CD4-positive, alpha-beta T cell treated with Interleukin-6 for 4 hours (primary cell): ENCODE results near the gene ARHGAP24.
"Not testable (repeated sequence)": the region's sequence is repeated elsewhere in the genome, so short reads cannot be mapped to it uniquely, and the experiment has no call there.

Source experiments
- DNase-seq: peaks from one replicate; pipeline ENCODE4 v3.0.0-alpha.2; 2020; ENCODE audit warnings: mixed read lengths

The ARHGAP24 gene

DNA sequence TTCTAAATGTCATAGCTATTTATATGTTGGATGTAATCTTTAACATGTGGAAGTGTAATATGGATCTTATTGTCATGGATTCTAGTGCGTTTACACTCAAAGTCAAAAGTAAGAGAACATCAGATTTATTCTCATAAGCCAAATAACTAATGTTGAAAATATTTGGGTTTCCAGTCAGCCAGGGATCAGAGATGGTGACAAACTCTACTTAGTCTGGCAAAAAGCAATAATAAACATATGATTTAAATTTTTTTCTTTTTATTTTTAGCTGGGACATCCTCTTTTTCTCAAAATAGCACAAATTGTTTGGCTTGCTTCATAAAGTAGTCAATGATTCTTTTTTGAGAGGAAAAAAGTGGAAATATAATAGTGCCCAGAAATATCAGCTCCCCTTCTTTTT, 392.3 kb downstream of the ARHGAP24 start:
- no peak for DNase-seq

DNA sequence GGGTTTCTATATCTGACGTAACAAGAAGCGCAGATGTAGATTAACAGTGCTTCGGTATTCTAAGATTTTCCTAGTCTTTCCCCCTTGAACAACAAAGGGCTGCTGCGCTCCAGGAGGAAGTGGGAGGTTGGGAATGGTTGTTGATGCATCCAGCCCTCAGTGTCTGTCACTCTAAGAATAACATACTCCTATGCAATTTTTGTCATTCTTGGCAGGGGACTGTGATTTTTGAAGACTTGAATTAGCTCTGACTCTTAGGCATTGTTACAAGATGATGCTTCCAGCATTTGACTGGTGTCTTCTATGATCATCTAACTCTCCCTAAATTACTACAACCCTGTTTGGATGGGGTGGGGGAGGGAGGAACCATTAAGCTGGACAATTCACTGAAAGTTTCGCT, 394.2 kb downstream of the ARHGAP24 start:
- DNase-seq: no peak

DNA sequence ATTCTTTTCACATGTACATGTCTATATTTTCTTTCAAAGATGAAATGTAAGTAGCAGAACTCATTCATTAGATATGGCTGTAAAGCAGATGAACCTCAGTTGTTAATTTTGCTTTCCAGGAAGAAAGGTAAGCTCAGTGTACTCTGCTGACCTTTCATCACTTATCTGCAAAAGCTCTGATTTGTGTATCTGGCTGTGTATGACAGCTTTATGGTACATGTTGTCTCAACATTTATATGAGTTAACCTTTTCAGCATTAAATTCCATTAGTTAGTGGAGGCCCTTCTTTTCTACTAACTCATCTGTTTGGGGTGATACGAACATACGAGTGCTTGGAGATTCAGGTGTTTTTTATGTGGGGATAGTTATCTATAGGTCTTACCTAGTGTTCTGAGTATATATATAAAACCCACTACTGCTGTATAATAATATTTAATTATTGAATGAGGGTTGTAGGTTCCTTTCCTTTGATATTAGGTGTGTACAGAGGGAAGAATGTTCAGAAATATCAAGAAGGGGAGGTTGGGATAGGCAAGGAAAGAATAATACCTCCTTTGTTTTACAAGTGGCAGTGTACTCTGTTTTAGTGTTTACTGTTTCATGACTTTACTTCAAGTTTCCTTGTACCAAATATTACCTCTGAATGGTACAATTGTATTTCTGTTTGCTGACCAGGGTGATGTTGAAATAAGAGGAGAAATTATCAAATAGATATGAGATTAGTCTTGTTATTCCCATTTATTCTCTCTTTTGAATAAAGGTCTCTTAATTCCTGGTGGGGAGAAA, 395.5 kb downstream of the ARHGAP24 start:
- no peak for DNase-seq

DNA sequence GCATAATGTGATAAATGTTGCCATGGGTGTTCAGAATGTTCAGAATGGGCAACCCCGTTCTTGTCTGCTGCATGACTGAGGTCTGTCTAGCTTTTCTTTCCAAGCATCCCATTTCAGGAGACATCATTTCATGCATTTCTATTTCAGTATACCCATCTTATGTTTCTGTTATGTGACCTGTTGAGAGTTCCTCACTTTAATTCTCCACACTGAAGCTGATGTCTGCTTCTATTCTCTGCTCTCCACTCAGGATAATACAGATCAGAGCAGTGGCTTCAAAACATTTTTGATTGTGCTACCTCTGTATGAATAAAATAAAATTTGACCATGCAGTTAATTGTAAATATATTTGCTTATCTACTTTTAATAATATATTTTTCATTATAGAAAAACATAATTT, 398.6 kb downstream of the ARHGAP24 start:
- DNase-seq: no peak

DNA sequence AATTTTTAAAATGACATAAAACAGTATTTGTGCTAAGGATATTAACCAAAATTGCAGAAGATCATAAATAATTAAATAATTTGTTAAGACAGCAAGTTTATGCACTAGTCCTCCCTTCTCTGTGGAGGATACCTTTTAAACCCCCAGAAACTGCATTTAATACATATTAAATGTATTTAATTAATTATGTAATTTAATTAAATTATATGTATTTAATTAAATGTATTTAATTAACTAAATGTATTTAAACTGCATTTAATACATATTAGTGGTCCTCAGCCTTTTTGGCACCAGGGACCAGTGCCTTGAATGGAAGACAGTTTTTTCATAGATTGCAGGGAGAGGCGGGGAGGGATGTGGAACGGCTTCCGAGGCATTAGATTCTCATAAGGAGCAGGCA, 404.6 kb downstream of the ARHGAP24 start:
- no peak for DNase-seq

DNA sequence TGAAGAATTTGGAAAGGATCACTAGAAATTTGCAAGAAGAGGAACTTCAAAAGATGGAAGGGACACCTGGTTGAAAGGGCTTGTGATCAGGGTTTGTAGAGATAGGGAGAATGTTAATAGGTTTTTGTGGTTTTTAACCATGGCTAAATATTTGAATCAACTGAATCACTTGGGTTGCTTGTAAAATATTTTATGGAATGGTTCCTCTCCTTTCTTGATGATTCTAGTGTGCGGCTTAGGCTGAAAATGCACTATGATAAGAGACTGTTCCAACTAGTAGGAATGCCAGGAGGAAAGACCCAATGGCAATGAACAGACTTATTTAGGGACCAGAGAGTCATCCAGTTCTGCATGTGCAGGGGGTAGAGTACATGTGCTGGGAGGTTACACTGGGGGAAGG, 408.2 kb downstream of the ARHGAP24 start:
- DNase-seq: no peak

DNA sequence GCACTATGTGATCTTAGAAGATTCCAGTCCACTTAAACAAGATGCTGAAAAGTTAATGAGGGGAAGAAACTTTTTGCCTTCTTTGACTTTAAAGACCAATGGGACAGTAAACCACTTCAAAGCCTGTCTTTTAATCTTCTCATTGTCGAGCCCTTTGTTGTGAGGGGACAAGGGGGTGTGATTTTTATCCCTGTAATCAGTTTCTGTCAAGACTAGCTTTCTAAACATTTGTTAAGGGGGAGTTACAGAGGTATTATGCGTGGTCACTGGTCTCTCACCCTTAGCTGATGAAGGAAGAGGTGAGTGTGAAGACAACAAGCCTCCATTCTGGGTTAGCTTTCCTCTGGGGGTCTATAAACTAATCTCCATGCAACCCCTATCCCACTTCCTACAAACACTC, 409.3 kb downstream of the ARHGAP24 start:
- no peak for DNase-seq

DNA sequence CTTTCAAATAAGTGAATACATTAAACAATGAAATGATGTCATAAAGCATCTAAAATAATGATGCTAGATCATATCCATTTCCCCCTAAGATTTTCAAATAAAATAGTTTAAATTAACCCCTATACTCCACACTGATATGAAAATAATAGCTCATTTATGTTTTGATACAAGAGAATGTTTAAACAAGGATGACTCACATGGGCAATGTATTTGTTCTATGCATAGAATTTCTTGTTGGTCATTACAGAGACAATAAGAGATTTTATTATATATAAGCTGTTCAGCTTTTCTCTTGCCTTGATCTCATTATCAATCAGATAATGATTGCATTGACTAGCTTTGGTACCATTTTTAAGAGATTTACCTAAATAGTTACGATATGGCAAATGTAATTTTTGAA, 411.7 kb downstream of the ARHGAP24 start:
- DNase-seq: no peak

DNA sequence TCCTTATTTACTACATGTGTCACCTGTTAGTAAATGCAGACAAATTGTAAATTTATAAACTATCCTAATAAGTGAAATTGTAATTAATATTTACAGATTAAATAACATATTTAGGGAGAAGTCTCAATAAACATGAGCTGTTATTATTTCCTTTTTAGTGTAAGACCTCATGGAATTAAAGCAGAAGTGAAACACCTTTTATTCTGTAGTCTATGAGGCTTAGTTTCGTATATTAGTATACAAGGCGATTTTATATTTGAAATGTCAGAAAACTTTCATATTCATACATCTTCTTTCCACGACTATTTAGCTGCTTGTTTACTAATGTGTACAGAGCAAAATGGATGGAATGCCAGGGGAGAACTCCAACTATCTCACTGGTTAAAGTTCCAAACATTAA, 414.4 kb downstream of the ARHGAP24 start:
- DNase-seq: no peak

DNA sequence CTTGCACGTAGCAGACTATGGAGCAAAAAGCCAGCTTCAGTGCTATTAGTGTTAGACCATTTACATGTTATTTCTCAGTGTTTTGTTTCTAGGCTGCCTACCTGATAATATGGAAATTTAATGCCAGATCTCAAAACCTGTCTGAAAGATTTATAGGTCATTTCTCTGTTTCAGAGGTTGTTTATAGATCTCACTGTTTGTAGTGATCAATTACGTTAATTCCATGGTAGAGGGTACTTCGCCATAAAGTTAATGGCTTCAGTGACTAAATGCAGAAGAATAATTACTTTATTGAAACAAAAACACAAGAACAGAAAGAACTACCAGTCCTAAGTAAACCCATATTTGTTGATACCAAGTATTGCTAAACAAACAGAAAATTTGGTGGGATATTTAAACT, 420.8 kb downstream of the ARHGAP24 start:
- no peak for DNase-seq

DNA sequence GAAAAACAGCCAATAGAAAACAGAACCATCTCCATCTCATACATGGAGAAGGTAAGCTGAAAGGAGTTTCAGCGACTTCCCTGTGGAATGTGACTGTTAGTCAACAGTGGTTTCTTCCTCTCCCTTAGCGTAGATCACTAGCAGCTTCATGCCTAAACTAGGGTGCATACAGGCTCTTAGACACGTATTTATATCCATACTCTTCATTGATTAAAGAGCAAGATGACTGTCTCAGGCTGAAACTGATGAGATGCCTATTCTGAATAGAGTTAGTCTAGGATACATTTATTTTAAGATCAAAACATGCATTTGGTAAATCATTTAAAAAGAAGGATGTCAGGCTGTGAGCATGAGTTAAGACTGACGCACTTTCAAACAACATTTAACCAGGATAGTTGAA, 423.3 kb downstream of the ARHGAP24 start:
- no peak for DNase-seq

DNA sequence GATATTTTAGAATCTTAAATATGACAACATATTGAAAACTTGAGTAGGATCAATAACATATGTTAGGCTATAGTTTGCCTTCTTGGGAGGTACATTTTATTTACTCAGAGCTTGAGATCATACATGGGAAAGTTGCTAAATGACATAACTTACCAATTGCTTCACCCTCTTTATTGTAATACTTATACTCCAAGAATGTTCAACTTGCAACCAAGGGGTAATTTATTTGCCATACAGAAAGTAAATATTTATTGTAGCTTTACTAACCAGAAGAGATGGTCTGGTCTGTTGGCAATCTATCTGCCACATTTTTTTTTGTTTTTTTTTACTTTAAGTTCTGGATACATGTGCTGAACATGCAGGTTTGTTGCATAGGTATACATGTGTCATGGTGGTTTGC, 426.6 kb downstream of the ARHGAP24 start:
- DNase-seq: no peak

DNA sequence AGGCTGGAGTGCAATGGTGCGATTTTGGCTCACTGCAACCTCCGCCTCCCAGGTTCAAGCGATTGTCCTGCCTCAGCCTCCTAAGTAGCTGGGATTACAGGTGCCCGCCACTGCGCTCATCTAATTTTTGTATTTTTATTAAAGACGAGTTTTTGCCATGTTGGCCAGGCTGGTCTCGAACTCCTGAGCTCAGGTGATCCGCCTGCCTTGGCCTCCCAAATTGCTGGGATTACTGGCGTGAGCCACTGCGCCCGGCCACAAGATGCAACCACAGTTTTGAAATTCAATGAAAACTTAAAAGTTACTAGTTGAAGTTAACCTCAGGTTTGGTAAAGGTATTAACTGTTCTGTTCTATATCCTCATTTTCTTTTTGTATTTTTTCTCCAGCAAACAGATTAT, 427.7 kb downstream of the ARHGAP24 start:
- not testable (repeated sequence) for DNase-seq

DNA sequence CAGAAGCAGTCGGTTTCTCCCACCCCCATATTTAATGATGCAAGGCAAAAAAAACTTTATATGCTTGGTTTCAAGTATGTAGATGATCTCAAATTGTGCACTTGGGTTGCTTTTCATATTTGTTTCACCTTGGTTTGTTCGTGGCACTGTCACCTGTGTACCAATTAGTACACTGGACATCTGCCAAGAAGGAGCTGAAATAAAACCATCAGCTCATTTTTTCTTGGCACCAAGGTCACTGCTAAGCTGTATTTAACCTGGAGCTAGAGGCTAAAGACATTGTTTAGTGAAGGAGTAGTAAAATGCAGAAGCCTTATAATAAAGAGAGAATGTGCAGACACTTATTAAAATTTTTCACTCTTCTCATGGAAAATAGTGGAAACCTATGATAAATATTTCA, 430.8 kb downstream of the ARHGAP24 start:
- DNase-seq: no peak

DNA sequence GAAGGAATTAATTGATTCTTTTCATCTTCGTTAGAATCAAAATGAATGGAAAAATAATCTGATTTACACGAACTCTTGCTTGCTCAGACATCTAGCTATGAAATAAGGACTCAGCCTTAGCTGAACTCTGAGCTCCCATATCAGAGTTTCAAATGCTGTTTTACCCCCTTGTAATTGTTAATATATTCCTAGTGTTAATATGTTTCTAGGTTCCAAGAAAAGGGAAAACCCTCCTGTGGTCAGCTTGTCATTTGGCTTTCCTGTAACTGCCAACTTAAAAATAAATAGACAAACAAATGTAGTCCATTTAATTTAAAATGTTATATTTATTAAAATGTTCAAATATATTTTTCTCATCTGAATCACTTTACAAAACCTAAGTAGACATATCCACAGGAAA, 432.1 kb downstream of the ARHGAP24 start:
- no peak for DNase-seq

DNA sequence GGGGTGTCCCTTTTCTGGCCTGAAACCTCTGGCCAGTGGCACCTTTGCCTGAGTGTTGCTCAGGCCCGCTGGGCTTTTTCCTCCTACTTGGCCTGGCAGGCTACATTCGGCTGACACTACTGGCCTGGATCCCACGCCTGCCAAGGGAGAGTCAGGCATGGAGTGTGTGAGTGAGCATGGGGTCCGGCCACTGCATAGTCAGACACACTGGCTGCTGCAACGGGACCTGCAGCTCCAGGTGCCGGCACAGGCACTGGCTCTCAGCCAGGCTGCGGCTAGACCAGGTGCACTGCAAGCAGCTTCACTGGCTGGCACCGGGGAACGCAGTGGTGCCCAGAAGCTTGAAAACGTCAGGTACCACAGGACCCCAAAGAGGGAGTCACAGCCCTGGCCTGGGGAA, 434.9 kb downstream of the ARHGAP24 start:
- DNase-seq: no peak

DNA sequence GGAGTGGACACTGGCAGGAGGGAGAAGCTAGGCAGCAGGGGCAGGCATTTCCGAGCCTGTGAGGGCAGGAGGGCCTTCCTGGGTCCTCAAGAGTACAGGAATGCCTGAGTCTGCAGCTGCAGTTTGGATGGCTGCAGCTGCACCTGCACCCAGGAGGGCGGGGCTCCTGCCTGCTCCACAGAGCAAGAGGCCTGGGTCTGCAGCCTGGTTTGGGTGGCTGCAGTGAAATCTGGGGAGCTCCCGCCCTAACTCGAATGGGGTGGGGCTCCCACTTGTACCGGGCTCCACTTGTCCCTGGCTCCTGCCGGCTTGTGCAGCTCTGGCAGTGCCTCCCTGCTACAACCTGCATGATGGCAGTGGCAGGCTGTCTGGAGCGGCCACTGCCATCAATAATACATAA, 436.0 kb downstream of the ARHGAP24 start:
- no peak for DNase-seq

DNA sequence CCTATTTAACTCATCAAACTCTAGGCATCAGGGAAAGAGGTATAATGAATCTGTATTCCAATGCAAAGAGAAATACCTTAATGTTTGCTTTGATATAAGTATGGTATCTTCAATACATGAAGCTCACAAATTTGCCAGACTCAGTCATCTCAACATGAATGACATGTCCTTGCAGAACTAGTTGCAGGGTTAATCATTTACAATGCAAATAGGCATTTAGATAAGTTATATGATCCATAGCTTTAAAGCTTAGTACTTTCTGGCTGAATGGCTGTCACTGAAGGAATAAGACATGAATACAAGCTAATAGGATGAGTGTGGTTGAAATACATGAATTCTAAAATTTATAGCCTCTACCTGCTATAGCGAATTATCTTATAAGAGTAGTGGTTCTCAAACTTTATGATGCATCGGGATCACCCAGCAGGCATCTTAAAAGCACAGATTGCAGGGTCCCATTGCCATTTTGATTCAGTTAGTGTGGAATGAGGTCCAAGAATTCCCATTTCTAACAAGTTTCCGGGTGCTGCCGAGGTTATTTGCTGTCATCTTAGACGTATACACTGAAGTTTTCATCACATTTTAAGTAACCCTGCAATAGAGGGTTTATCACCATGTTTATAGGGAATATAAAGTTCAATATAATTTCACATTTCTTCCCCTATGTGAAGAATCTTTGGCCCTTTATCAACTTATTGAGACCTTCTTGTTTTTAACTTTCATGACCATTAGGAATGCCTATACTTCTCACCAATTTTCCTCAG, 439.2 kb downstream of the ARHGAP24 start:
- DNase-seq: no peak

DNA sequence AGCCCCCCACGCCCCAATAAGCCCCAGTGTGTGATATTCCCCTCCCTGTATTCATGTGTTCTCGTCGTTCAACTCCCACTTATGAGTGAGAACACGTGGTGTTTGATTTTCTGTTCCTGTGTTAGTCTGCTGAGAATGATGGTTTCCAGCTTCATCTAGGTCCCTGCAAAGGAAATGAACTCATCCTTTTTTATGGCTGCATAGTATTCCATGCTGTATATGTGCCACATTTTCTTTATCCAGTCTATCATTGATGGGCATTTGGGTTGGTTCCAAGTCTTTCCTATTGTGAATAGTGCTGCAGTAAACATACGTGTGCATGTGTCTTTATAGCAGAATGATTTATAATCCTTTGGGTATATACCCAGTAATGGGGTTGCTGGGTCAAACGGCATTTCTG, 440.6 kb downstream of the ARHGAP24 start:
- DNase-seq: not testable (repeated sequence)

DNA sequence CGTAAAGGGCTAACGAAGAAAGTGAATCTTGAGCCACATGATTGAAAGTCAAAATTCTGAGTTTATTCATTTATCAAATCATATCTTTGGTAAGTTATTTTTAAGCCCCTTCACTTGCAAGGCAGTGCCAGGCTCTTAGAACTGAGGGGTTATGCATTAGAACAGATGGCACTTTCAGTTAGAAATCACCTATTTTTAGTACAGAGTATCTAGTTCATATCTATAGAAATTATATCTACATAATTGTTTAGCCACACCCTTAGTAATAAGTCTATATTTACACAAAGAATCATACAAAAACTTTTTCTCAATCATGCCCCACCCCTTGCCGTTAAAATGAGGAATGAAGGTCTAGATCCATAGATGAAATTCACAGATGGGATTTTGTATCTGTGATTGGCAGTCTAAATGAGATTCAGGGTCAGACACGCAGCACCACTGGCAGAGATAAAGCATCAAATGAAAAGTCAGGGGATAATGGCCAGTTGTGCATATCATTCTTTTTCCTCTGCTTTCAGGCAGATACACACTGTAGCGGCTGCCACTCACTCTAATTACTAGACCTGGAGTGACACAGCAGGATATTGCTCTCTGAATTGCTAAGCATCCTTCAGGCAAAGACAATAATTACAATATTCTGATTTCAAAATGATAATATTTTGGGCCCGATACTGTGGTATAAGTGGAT, 444.4 kb downstream of the ARHGAP24 start:
- DNase-seq: no peak

DNA sequence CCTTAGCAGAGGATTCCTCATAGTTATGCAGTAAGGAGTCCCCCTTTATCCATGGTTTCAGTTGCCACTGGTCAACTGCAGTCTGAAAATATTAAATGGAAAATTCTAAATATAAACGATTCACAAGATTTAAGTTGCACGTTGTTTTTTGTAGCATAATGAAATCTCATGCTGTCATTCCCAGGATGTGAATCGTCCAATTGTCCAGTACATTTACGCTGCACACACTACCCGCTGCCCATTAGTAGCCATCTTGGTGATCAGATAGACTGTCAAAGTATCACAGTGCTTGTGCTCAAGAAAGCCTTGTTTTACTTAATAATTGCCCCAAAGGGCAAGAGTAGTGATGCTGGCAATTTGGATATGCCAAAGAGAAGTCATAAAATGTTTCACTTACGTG, 450.1 kb downstream of the ARHGAP24 start:
- DNase-seq: no peak

DNA sequence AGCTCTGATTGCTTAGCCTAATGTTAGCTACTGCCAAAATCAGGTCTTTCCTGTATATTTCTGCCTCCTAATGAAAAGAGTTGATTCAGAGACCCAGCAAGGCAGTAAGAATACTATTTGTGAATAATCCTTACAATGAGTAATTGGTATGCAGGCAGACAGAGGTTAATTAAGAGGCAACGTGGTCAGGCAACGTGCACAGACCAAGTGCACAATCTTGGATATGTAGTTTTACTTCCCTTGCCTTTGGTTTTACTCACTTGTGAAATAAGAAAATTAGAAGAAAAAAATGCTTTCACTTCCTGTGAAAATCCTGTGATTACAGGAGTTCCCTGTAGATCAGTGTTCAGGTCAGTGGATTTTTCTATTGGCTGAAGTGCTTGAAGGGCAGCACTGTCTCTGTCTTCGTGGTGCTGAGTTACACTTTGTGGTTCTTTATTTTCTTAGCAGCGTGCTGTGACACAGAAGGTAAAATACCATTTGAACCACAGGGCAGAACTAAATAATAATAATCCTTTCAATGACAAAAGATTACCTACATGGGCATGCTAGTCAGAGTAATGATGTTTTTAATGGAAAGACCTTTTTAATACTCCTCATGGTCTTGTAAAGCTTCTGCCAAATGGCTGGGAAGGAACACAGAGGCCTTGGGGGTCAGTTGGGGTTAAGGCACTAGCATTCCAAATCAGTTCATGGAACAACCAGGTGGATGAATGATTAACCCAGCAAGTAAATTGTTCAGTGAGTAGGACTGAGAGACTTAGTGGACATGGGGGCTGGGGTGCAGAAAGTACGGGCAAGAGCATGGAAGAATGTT, 454.0 kb downstream of the ARHGAP24 start:
- DNase-seq: no peak
